Stimulated activated CD8-positive, alpha-beta memory T cell treated with anti-CD3 and anti-CD28 coated beads, Interleukin-7, amount 100 ng/mL, for 1 hour (primary cell): ENCODE measurements around the gene RCN1.
A peak's percentile ranks its signal among the peaks of the same experiment; 100 is the strongest.
"Not testable (repeated sequence)": the region's sequence is repeated elsewhere in the genome, so short reads cannot be mapped to it uniquely, and the experiment has no call there.

Experiments
- DNase-seq, 2 donors: peaks; one replicate each; pipeline ENCODE4 v3.0.0-alpha.2; 2020; ENCODE audit warnings: low read depth in 2 of 2

RCN1 gene

GRCh38 chr11:32090545-32091370 is at the start of gene RCN1:
Gene RCN1, plus strand, starts transcription at chr11:32091074. Its CDS starts 123 bp downstream, at chr11:32091197.
- DNase-seq = no peak

GRCh38 chr11:32043737-32044136 is 47.1 kb upstream of the RCN1 start:
- no peak for DNase-seq

- no peak for DNase-seq
Observed at GRCh38 chr11:32044158-32044863, 46.6 kb upstream of the RCN1 start.

GRCh38 chr11:32045456-32045855 is 45.4 kb upstream of the RCN1 start:
- DNase-seq = no peak

GRCh38 chr11:32050264-32050663 is 40.6 kb upstream of the RCN1 start:
- DNase-seq = no peak

GRCh38 chr11:32052215-32052614 is 38.7 kb upstream of the RCN1 start:
- DNase-seq = peak; percentile 13 to 23

GRCh38 chr11:32053151-32053888 is 37.6 kb upstream of the RCN1 start:
- DNase-seq = no peak

GRCh38 chr11:32055861-32056260 is 35.0 kb upstream of the RCN1 start:
- no peak for DNase-seq

- DNase-seq = no peak
Observed at GRCh38 chr11:32056438-32056837, 34.4 kb upstream of the RCN1 start.

- no peak for DNase-seq
Observed at GRCh38 chr11:32059686-32060462, 31.0 kb upstream of the RCN1 start.

- no peak for DNase-seq
Observed at GRCh38 chr11:32062540-32062939, 28.3 kb upstream of the RCN1 start.

- DNase-seq = not testable (repeated sequence)
Observed at GRCh38 chr11:32063031-32063430, 27.8 kb upstream of the RCN1 start.

GRCh38 chr11:32065865-32066629 is 24.8 kb upstream of the RCN1 start:
- no peak for DNase-seq

GRCh38 chr11:32068134-32068870 is 22.6 kb upstream of the RCN1 start:
- no peak for DNase-seq

GRCh38 chr11:32069361-32070058 is 21.4 kb upstream of the RCN1 start:
- DNase-seq = no peak

GRCh38 chr11:32070692-32071091 is 20.2 kb upstream of the RCN1 start:
- DNase-seq = no peak

GRCh38 chr11:32071811-32072210 is 19.1 kb upstream of the RCN1 start:
- DNase-seq = no peak

GRCh38 chr11:32072872-32073643 is 17.8 kb upstream of the RCN1 start:
- no peak for DNase-seq

GRCh38 chr11:32073644-32074026 is 17.2 kb upstream of the RCN1 start:
- DNase-seq = no peak
